ENCODE data around the gene RETREG3.

- TF ChIP-seq POLR2AphosphoS5 (IDR thresholded peaks at IDR 0.05; ENCODE audit: low read depth, low read length) (no peak), POLR2A (IDR thresholded peaks at IDR 0.05; ENCODE audit: low read depth, low read length) (no peak)
Observed at GRCh38 chr17:42584880-42585279, 24.3 kb downstream of the RETREG3 start.
